SK-N-MC (cell line): Measurements from ENCODE around the gene PDIA6.

Source experiments
- EZH2 ChIP-seq: fragments of 200-600 bp; sonication (generic); IDR thresholded peaks from one replicate; pipeline ENCODE4 v1.6.1; 2017; ENCODE audit warnings: antibody characterized with exemption
- POLR2AphosphoS5 ChIP-seq: IDR thresholded peaks from 2 replicates; pipeline ENCODE4 v1.6.1; 2012; ENCODE audit warnings: mild to moderate bottlenecking, low read depth, low read length, borderline replicate concordance

- TF ChIP-seq POLR2AphosphoS5 (no peak), EZH2 (no peak)
Observed at GRCh38 chr2:10792001-10792634, 20.5 kb downstream of the PDIA6 start.
